ENCODE results near the gene KIF20B. TPM values are rescaled to one million over a fixed set of nuclear protein-coding genes. Genes with fewer than 3 reads are reported as not detected.

KIF20B gene
- total RNA-seq, 1 experiment from 2014 or later = 59.1 TPM

GRCh38 chr10:89745903-89746302 lies 44.5 kb downstream of the KIF20B start:
- TF ChIP-seq CTCF (conservative IDR thresholded peaks at IDR 0.05) = peak; percentile 44
- no peaks in the 10 kb centered on the region for H3K27me3 ChIP-seq (ENCODE audit: insufficient read depth, low read length)
- no peaks in the 10 kb centered on the region for H3K9me3 Mint-ChIP-seq
- no peak overlapping the region for H2BK12ac ChIP-seq (ENCODE audit: insufficient read length, low read depth, low read length)
- no peak overlapping the region for H2AK5ac ChIP-seq (ENCODE audit: insufficient read length, low read length)
- H4K8ac ChIP-seq (replicated peaks; ENCODE audit: insufficient read length, low read depth, low read length) = no peak overlapping the region
- H2BK20ac ChIP-seq (ENCODE audit: low read depth, low read length, poor library complexity, severe bottlenecking) = no peak overlapping the region
- no peak overlapping the region for H3K23ac ChIP-seq (ENCODE audit: insufficient read length, low read depth, low read length)
- H2BK5ac ChIP-seq (ENCODE audit: insufficient read length, low read length) = no peak overlapping the region
- no peak overlapping the region for H3K56ac ChIP-seq (ENCODE audit: insufficient read length, low read depth, low read length)
- no peak overlapping the region for H4K5ac ChIP-seq (ENCODE audit: insufficient read length, low read depth, low read length)
- H2BK120ac ChIP-seq (ENCODE audit: low read depth, low read length, poor library complexity, severe bottlenecking) = no peak overlapping the region
- no peak overlapping the region for H3K4me3 Mint-ChIP-seq
- H3K36me3 Mint-ChIP-seq (ENCODE audit: insufficient read depth in 1 of 3, low read depth in 3 of 3) = peaks cover 18 to 51% (median 27%) of the 10 kb centered on the region in 3 experiments; a peak in 6 of 7 replicates
- no peaks in the 10 kb centered on the region for H3K79me2 ChIP-seq (ENCODE audit: insufficient read depth, low read length)
- DNase-seq = no peak
- H3K4ac ChIP-seq (ENCODE audit: low read depth, low read length) = no peak overlapping the region
- H4K20me1 ChIP-seq (ENCODE audit: control insufficient read depth, insufficient read depth, insufficient read length) = no peaks in the 10 kb centered on the region
- H4K91ac ChIP-seq (ENCODE audit: insufficient read length, low read depth, low read length) = no peak overlapping the region
- H3K4me1 ChIP-seq (ENCODE audit: insufficient read depth, low read length) = no peaks in the 10 kb centered on the region
- H3K79me1 ChIP-seq (ENCODE audit: insufficient read depth, low read depth, low read length, poor library complexity, severe bottlenecking) = no peaks in the 10 kb centered on the region
- H3K23me2 ChIP-seq (ENCODE audit: insufficient read length, low read depth, low read length, poor library complexity, severe bottlenecking) = no peaks in the 10 kb centered on the region
- no peaks in the 10 kb centered on the region for H3K27me3 Mint-ChIP-seq (ENCODE audit: low read depth)
- no peak overlapping the region for H3K4me2 ChIP-seq (ENCODE audit: insufficient read depth, insufficient read length, low read length)
- no peak overlapping the region for H3T11ph ChIP-seq (ENCODE audit: low read length)
- H3K4me1 Mint-ChIP-seq = no peaks in the 10 kb centered on the region
- H3K9ac ChIP-seq (ENCODE audit: extremely low read depth, insufficient read length, low read length) = no peak overlapping the region
- no peaks in the 10 kb centered on the region for H3K9me3 ChIP-seq (ENCODE audit: control insufficient read depth, low read depth, low read length)
- no peak overlapping the region for H3K27ac Mint-ChIP-seq
- no peak overlapping the region for H2BK15ac ChIP-seq (ENCODE audit: low read depth, low read length)
- no CpG with 5 or more reads among the region's 7 CpGs for WGBS (ENCODE audit: extremely low coverage, insufficient read length, low lambda C conversion rate)
- no peak overlapping the region for H3K18ac ChIP-seq (ENCODE audit: insufficient read length, low read depth, low read length)
- no peak overlapping the region for H3K27ac ChIP-seq (ENCODE audit: insufficient read length, low read depth, low read length)
- no peak overlapping the region for H2AFZ ChIP-seq (ENCODE audit: low read length)
- no peak overlapping the region for H3K14ac ChIP-seq (ENCODE audit: insufficient read depth, low read length)
